ENCODE results near the gene NR3C2. TPM values are rescaled to one million over a fixed set of nuclear protein-coding genes. Genes with fewer than 3 reads are reported as not detected.

Gene NR3C2
- total RNA-seq, 1 experiment from 2014 or later = 1.6 TPM

DNA sequence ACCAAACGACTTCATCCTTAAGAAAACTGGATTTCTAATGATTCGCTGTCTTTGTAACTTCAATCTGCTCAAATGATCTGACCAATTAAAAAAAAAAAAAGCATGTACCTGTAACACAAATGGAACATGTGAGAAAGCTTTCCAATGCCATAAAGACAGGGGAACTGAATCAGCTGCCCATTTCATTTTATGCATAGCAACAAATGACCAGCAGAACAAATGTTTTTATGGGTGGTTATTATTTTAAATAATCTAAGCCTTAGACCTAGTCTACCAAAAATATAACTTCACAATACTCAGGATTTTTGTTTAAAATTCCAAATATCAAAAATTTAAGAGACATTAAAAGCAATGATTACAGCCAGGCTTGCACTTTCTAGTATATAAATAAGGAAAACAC lies 145.7 kb downstream of the NR3C2 start:
- POLR2A ChIA-PET (ENCODE audit: low non-redundant PET) = no interaction called here

GRCh38 chr4:148295642-148296041 lies 146.6 kb downstream of the NR3C2 start:
- intact Hi-C loops (cut with micrococcal nuclease; ENCODE audit: unreplicated experiment) = no loop called here
- no peaks in the 10 kb centered on the region for H3K27me3 ChIP-seq (replicated peaks; ENCODE audit: insufficient read depth, low read depth, low read length, poor library complexity)
- BruUV-seq (replicated peaks) = no TSS peak
- TF ChIP-seq EZH2 (IDR thresholded peaks at IDR 0.05; ENCODE audit: borderline replicate concordance, low read depth, low read length, poor library complexity, severe bottlenecking) = no peak
- TF ChIP-seq, protein P1, sequence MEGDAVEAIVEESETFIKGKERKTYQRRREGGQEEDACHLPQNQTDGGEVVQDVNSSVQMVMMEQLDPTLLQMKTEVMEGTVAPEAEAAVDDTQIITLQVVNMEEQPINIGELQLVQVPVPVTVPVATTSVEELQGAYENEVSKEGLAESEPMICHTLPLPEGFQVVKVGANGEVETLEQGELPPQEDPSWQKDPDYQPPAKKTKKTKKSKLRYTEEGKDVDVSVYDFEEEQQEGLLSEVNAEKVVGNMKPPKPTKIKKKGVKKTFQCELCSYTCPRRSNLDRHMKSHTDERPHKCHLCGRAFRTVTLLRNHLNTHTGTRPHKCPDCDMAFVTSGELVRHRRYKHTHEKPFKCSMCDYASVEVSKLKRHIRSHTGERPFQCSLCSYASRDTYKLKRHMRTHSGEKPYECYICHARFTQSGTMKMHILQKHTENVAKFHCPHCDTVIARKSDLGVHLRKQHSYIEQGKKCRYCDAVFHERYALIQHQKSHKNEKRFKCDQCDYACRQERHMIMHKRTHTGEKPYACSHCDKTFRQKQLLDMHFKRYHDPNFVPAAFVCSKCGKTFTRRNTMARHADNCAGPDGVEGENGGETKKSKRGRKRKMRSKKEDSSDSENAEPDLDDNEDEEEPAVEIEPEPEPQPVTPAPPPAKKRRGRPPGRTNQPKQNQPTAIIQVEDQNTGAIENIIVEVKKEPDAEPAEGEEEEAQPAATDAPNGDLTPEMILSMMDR (conservative IDR thresholded peaks at IDR 0.05; ENCODE audit: low read depth, low read length) = no peak
- H3K27ac ChIP-seq (ENCODE audit: low read depth, low read length, poor library complexity, severe bottlenecking) = no peak overlapping the region
- ChIA-PET POLR2A (ENCODE audit: low non-redundant PET) (no interaction called here), CTCF (no interaction called here)
- no peak overlapping the region for H3K4me3 ChIP-seq (ENCODE audit: low read depth, low read length, poor library complexity, severe bottlenecking)
- H3K4me1 ChIP-seq (ENCODE audit: insufficient read depth, low read length, poor library complexity, severe bottlenecking) = no peaks in the 10 kb centered on the region
- H3K9me3 ChIP-seq (ENCODE audit: low read depth, low read length, poor library complexity, severe bottlenecking) = peaks cover 3% of the 10 kb centered on the region
- no peaks in the 10 kb centered on the region for H3K36me3 ChIP-seq (ENCODE audit: insufficient read depth, low read length, poor library complexity, severe bottlenecking)
- no peak for DNase-seq (ENCODE audit: low spot score)

More for the DNA sequence above, 145.7 kb downstream of the NR3C2 start:
- TF ChIP-seq, protein P1 (conservative IDR thresholded peaks at IDR 0.05; ENCODE audit: low read depth, low read length) = no peak
- Histone ChIP-seq H3K4me1 (ENCODE audit: insufficient read depth, low read length, poor library complexity, severe bottlenecking) (no peaks in the 10 kb centered on the region), H3K36me3 (ENCODE audit: insufficient read depth, low read length, poor library complexity, severe bottlenecking) (no peaks in the 10 kb centered on the region), H3K27me3 (replicated peaks; ENCODE audit: insufficient read depth, low read depth, low read length, poor library complexity) (no peaks in the 10 kb centered on the region), H3K27ac (ENCODE audit: low read depth, low read length, poor library complexity, severe bottlenecking) (no peak overlapping the region), H3K4me3 (ENCODE audit: low read depth, low read length, poor library complexity, severe bottlenecking) (no peak overlapping the region), H3K9me3 (ENCODE audit: low read depth, low read length, poor library complexity, severe bottlenecking) (peaks cover 11% of the 10 kb centered on the region)
- intact Hi-C loops (cut with micrococcal nuclease; ENCODE audit: unreplicated experiment) = no loop called here
- DNase-seq (ENCODE audit: low spot score) = no peak
- BruUV-seq (replicated peaks) = no TSS peak
- CTCF ChIA-PET = no interaction called here

- Histone ChIP-seq H3K4me3 (ENCODE audit: low read depth, low read length, poor library complexity, severe bottlenecking) (no peak overlapping the region), H3K27ac (ENCODE audit: low read depth, low read length, poor library complexity, severe bottlenecking) (no peak overlapping the region), H3K36me3 (ENCODE audit: insufficient read depth, low read length, poor library complexity, severe bottlenecking) (no peaks in the 10 kb centered on the region), H3K9me3 (ENCODE audit: low read depth, low read length, poor library complexity, severe bottlenecking) (no peaks in the 10 kb centered on the region), H3K27me3 (replicated peaks; ENCODE audit: insufficient read depth, low read depth, low read length, poor library complexity) (no peaks in the 10 kb centered on the region), H3K4me1 (ENCODE audit: insufficient read depth, low read length, poor library complexity, severe bottlenecking) (no peaks in the 10 kb centered on the region)
- intact Hi-C loops (cut with micrococcal nuclease; ENCODE audit: unreplicated experiment) = no loop called here
- BruUV-seq (replicated peaks) = no TSS peak
- ChIA-PET POLR2A (ENCODE audit: low non-redundant PET) (no interaction called here), CTCF (no interaction called here)
- TF ChIP-seq, protein P1 (conservative IDR thresholded peaks at IDR 0.05; ENCODE audit: low read depth, low read length) = no peak
- no peak for TF ChIP-seq EZH2 (IDR thresholded peaks at IDR 0.05; ENCODE audit: borderline replicate concordance, low read depth, low read length, poor library complexity, severe bottlenecking)
- no peak for DNase-seq (ENCODE audit: low spot score)
These were observed 148.6 kb downstream of the NR3C2 start for GRCh38 chr4:148293571-148293970.

Data from A673 (cell line).